Hindlimb muscle (tissue), 1 donor: ENCODE data around the gene ITGA1. TPM values are rescaled to one million over a fixed set of nuclear protein-coding genes. Genes with fewer than 3 reads are reported as not detected.

ENCODE experiments used
- DNase-seq: peaks from one replicate; pipeline ENCODE4 v3.0.0-alpha.2; 2013
- polyA plus RNA-seq: library from polyadenylated mRNA; unstranded; fragments of 120-200 nt; gene quantifications from one replicate; pipeline ENCODE4 v1.2.1, GENCODE V29; 2013; ENCODE audit not compliant: insufficient read length

ITGA1 gene
- polyA plus RNA-seq, 1 donor: 21.6 TPM

GRCh38 chr5:52906343-52906742 is 118.6 kb downstream of the ITGA1 start:
- DNase-seq: no peak

- no peak for DNase-seq
These were observed 119.1 kb downstream of the ITGA1 start for GRCh38 chr5:52906845-52907244.

- no peak for DNase-seq
These were observed 121.5 kb downstream of the ITGA1 start for GRCh38 chr5:52909192-52909591.

GRCh38 chr5:52910071-52910470 is 122.4 kb downstream of the ITGA1 start:
- DNase-seq: no peak

GRCh38 chr5:52915176-52915875 is 127.6 kb downstream of the ITGA1 start:
- DNase-seq: peak; percentile 76

- no peak for DNase-seq
These were observed 133.2 kb downstream of the ITGA1 start for GRCh38 chr5:52920929-52921328.

- DNase-seq: no peak
These were observed 134.7 kb downstream of the ITGA1 start for GRCh38 chr5:52922384-52922783.

GRCh38 chr5:52924456-52924855 is 136.7 kb downstream of the ITGA1 start:
- DNase-seq: no peak

GRCh38 chr5:52925001-52925400 is 137.3 kb downstream of the ITGA1 start:
- DNase-seq: no peak

- DNase-seq: no peak
These were observed 141.0 kb downstream of the ITGA1 start for GRCh38 chr5:52928689-52929088.

GRCh38 chr5:52938226-52938625 is 150.5 kb downstream of the ITGA1 start:
- no peak for DNase-seq

- DNase-seq: no peak
These were observed 155.6 kb downstream of the ITGA1 start for GRCh38 chr5:52943285-52943684.

- DNase-seq: no peak
These were observed 156.1 kb downstream of the ITGA1 start for GRCh38 chr5:52943808-52944207.

GRCh38 chr5:52945040-52945439 is 157.3 kb downstream of the ITGA1 start:
- no peak for DNase-seq

GRCh38 chr5:52947208-52947607 is 159.5 kb downstream of the ITGA1 start:
- no peak for DNase-seq

- DNase-seq: no peak
These were observed 160.1 kb downstream of the ITGA1 start for GRCh38 chr5:52947851-52948250.

GRCh38 chr5:52948418-52949076 is 160.8 kb downstream of the ITGA1 start:
- peak; percentile 56 for DNase-seq

- DNase-seq: no peak
These were observed 163.0 kb downstream of the ITGA1 start for GRCh38 chr5:52950686-52951085.

- no peak for DNase-seq
These were observed 164.8 kb downstream of the ITGA1 start for GRCh38 chr5:52952483-52952882.

- no peak for DNase-seq
These were observed 168.3 kb downstream of the ITGA1 start for GRCh38 chr5:52956014-52956413.

- no peak for DNase-seq
These were observed 169.4 kb downstream of the ITGA1 start for GRCh38 chr5:52956915-52957747.

- no peak for DNase-seq
These were observed 173.6 kb downstream of the ITGA1 start for GRCh38 chr5:52961274-52961681.

- DNase-seq: no peak
These were observed 175.9 kb downstream of the ITGA1 start for GRCh38 chr5:52963636-52964035.
